Activated naive CD4-positive, alpha-beta T cell treated with anti-CD3 and anti-CD28 coated beads, Interleukin-2, amount 50 U/mL, for 24 hours (primary cell): ENCODE measurements around the gene DTNBP1.

Source experiments
- H3K27ac Mint-ChIP-seq: one replicate; pipeline ENCODE4 v1.8.0; 2021; ENCODE audit warnings: mild to moderate bottlenecking, mixed read lengths
- H3K27me3 Mint-ChIP-seq: one replicate; pipeline ENCODE4 v1.8.0; 2021; ENCODE audit warnings: mixed read lengths
- H3K36me3 Mint-ChIP-seq: one replicate; pipeline ENCODE4 v1.8.0; 2021; ENCODE audit warnings: mixed read lengths
- H3K4me1 Mint-ChIP-seq: one replicate; pipeline ENCODE4 v1.8.0; 2021; ENCODE audit warnings: mixed read lengths
- H3K4me3 Mint-ChIP-seq: one replicate; pipeline ENCODE4 v1.8.0; 2021; ENCODE audit warnings: mild to moderate bottlenecking, mixed read lengths
- H3K9me3 Mint-ChIP-seq: one replicate; pipeline ENCODE4 v1.8.0; 2021; ENCODE audit warnings: mixed read lengths

Gene DTNBP1

GRCh38 chr6:15594512-15595259, 68.1 kb downstream of the DTNBP1 start:
- Mint-ChIP-seq H3K27ac (no peak overlapping the region), H3K9me3 (no peaks in the 10 kb centered on the region), H3K36me3 (peaks cover 6% of the 10 kb centered on the region), H3K27me3 (no peaks in the 10 kb centered on the region), H3K4me1 (peaks cover 51% of the 10 kb centered on the region), H3K4me3 (no peak overlapping the region)

- H3K9me3 Mint-ChIP-seq, result no peaks in the 10 kb centered on the region
- H3K36me3 Mint-ChIP-seq, result peaks cover 9% of the 10 kb centered on the region
- H3K4me3 Mint-ChIP-seq, result no peak overlapping the region
- H3K27ac Mint-ChIP-seq, result no peak overlapping the region
- H3K4me1 Mint-ChIP-seq, result peaks cover 60% of the 10 kb centered on the region
- no peaks in the 10 kb centered on the region for H3K27me3 Mint-ChIP-seq
Observed at GRCh38 chr6:15593798-15594197, 69.0 kb downstream of the DTNBP1 start.

DNA sequence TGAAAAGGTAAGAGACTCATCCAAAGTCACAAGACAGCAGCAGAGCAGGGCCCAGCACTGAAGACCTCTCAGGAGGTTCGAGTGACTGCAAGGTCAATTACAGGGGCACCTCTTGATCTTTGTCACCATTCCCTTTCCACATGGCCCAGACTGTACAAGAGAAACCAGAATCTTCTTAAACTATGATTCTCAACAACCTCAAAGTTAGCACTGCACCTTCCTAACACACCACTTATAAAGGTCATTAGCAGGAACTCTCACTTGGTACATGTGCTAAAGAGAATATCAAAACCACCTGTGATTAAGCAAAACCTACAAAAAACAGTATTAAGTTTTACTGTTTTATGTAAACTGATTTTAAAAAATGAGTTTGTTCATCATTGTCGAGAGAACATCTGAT, 70.2 kb downstream of the DTNBP1 start:
- Mint-ChIP-seq H3K27me3 (no peaks in the 10 kb centered on the region), H3K9me3 (no peaks in the 10 kb centered on the region), H3K4me3 (no peak overlapping the region), H3K4me1 (peaks cover 64% of the 10 kb centered on the region), H3K36me3 (peaks cover 11% of the 10 kb centered on the region), H3K27ac (no peak overlapping the region)

- Mint-ChIP-seq H3K27me3 (no peaks in the 10 kb centered on the region), H3K4me3 (no peak overlapping the region), H3K36me3 (peaks cover 8% of the 10 kb centered on the region), H3K9me3 (no peaks in the 10 kb centered on the region), H3K27ac (no peak overlapping the region), H3K4me1 (peaks cover 56% of the 10 kb centered on the region)
Observed at GRCh38 chr6:15588971-15589634, 73.7 kb downstream of the DTNBP1 start.

DNA sequence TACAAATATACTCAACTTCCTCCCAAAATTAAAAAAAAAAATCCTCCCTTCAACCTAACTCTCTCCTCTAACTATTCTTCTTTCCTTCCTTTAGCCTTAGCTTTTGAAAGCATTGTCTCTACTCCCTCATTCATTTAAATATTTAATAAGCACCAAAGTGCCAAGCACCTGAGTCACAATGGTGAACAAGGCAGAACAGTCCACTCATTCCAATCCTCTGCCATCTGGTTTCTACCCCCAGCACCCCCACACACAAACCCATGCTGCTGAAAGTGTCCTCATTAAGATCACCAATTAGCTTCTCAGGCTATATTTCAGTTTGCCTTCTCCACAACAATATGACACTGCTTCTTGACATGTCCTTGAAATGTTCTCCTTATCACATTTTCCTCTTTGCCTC, 76.3 kb downstream of the DTNBP1 start:
- no peak overlapping the region for H3K27ac Mint-ChIP-seq
- no peak overlapping the region for H3K4me3 Mint-ChIP-seq
- no peaks in the 10 kb centered on the region for H3K9me3 Mint-ChIP-seq
- no peaks in the 10 kb centered on the region for H3K27me3 Mint-ChIP-seq
- H3K4me1 Mint-ChIP-seq, result peaks cover 34% of the 10 kb centered on the region
- H3K36me3 Mint-ChIP-seq, result peaks cover 8% of the 10 kb centered on the region

DNA sequence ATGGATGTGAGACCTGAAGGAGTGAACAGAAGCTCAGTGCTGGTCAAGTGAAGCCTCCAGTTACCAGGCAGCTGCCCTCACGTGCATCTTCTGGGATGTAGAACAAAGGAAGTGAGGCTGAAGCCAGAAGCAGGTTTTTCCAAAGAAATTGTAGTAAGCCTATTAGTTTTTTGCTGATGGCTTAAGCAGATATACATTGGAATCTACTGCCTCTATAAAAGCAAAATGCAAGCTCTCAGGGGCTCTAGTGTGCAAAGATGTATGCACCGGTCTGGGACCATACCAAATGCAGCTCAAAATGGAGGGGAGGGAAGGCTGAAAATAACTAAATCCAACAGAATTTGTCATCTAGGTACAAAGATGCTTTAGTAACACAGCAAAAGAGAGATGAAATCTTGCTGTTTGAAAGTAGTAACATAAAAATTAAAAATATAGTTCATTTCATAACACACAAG, 77.0 kb downstream of the DTNBP1 start:
- H3K9me3 Mint-ChIP-seq, result no peaks in the 10 kb centered on the region
- no peak overlapping the region for H3K27ac Mint-ChIP-seq
- peaks cover 34% of the 10 kb centered on the region for H3K4me1 Mint-ChIP-seq
- H3K36me3 Mint-ChIP-seq, result peaks cover 10% of the 10 kb centered on the region
- H3K4me3 Mint-ChIP-seq, result no peak overlapping the region
- H3K27me3 Mint-ChIP-seq, result no peaks in the 10 kb centered on the region

DNA sequence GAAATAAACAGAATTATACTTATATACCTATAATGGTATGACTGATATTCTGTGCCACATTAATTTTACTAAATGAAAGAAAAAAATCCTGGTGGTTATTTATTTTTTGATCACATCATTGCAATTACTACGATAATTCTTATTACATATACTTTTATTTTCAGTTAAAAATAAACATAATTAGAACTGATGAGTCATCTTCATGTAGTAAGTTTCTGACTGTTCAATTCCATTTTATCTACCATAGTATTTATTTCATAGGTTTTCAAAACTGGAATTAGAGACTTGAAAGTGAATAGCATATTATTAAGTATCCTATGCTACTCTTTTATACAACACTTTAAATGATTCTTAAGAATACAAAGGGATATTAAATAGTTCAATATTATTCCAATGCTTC, 80.3 kb downstream of the DTNBP1 start:
- H3K4me1 Mint-ChIP-seq, result peaks cover 21% of the 10 kb centered on the region
- no peak overlapping the region for H3K4me3 Mint-ChIP-seq
- H3K27me3 Mint-ChIP-seq, result no peaks in the 10 kb centered on the region
- peaks cover 15% of the 10 kb centered on the region for H3K36me3 Mint-ChIP-seq
- no peak overlapping the region for H3K27ac Mint-ChIP-seq
- no peaks in the 10 kb centered on the region for H3K9me3 Mint-ChIP-seq

- no peaks in the 10 kb centered on the region for H3K27me3 Mint-ChIP-seq
- H3K27ac Mint-ChIP-seq, result no peak overlapping the region
- peaks cover 15% of the 10 kb centered on the region for H3K36me3 Mint-ChIP-seq
- H3K4me3 Mint-ChIP-seq, result no peak overlapping the region
- H3K9me3 Mint-ChIP-seq, result no peaks in the 10 kb centered on the region
- peaks cover 21% of the 10 kb centered on the region for H3K4me1 Mint-ChIP-seq
Observed at GRCh38 chr6:15581751-15582150, 81.1 kb downstream of the DTNBP1 start.

GRCh38 chr6:15580326-15580725, 82.5 kb downstream of the DTNBP1 start:
- H3K4me1 Mint-ChIP-seq, result peaks cover 20% of the 10 kb centered on the region
- no peak overlapping the region for H3K4me3 Mint-ChIP-seq
- peaks cover 16% of the 10 kb centered on the region for H3K36me3 Mint-ChIP-seq
- H3K27me3 Mint-ChIP-seq, result no peaks in the 10 kb centered on the region
- H3K9me3 Mint-ChIP-seq, result no peaks in the 10 kb centered on the region
- H3K27ac Mint-ChIP-seq, result no peak overlapping the region

- Mint-ChIP-seq H3K36me3 (peaks cover 20% of the 10 kb centered on the region), H3K27me3 (no peaks in the 10 kb centered on the region), H3K4me1 (peaks cover 20% of the 10 kb centered on the region), H3K4me3 (no peak overlapping the region), H3K27ac (no peak overlapping the region), H3K9me3 (no peaks in the 10 kb centered on the region)
Observed at GRCh38 chr6:15578716-15579391, 84.0 kb downstream of the DTNBP1 start.

DNA sequence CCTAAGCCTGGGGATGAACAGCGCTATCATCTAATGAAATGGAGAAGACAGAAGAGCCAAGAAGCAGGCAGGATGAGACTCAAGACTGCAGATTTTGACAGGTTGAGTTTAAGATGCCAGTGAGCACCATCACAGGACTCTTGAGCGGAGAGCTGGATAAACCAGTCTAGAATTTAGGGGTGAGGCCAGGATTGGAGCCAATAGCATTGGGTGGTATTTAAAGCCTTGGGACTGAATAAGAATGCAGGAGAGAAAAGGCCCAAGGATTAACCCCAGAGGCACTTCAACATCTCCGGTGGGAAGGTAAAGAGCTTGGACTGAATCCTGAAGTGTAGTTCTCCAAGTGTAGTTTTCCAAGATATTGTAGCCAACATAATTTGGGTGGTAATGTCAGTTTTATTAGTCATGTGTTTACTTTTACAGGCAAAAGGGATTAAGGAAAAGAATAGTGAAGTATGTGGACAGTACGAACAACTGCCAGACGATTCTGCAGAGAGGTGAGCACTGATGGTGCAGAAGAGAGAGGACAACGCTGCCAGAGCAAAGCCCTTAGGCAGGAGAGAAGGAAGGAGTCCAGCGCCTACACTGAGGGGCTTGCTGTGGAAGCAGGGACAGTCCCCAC, 85.2 kb downstream of the DTNBP1 start:
- Mint-ChIP-seq H3K36me3 (peaks cover 20% of the 10 kb centered on the region), H3K4me1 (peaks cover 20% of the 10 kb centered on the region), H3K27ac (no peak overlapping the region), H3K4me3 (no peak overlapping the region), H3K9me3 (no peaks in the 10 kb centered on the region), H3K27me3 (no peaks in the 10 kb centered on the region)

GRCh38 chr6:15577106-15577505, 85.7 kb downstream of the DTNBP1 start:
- Mint-ChIP-seq H3K4me3 (no peak overlapping the region), H3K36me3 (peaks cover 20% of the 10 kb centered on the region), H3K27me3 (no peaks in the 10 kb centered on the region), H3K9me3 (no peaks in the 10 kb centered on the region), H3K27ac (no peak overlapping the region), H3K4me1 (peaks cover 20% of the 10 kb centered on the region)

GRCh38 chr6:15575357-15576033, 87.3 kb downstream of the DTNBP1 start:
- Mint-ChIP-seq H3K27me3 (no peaks in the 10 kb centered on the region), H3K4me1 (peaks cover 20% of the 10 kb centered on the region), H3K9me3 (no peaks in the 10 kb centered on the region), H3K27ac (no peak overlapping the region), H3K36me3 (peaks cover 15% of the 10 kb centered on the region), H3K4me3 (no peak overlapping the region)

DNA sequence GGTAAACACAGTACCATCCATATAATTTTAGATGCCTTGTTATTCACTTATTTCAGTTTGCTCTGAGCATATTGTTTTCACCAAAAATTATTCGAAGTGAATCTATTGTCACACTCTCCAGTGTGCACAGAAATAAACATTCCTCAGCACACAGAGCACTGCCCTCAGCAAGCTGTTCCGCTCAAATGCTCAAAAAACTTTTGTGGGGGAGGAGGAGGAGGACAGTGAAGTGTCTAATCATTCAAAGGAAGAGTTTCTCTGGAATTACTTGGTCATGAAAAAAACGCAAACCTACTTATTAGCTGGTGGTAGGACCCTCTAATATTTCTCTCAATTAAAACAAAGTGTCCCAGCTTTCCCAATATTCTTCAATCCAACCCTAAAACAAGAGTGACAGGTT, 88.3 kb downstream of the DTNBP1 start:
- Mint-ChIP-seq H3K4me3 (no peak overlapping the region), H3K27ac (no peak overlapping the region), H3K36me3 (peaks cover 12% of the 10 kb centered on the region), H3K4me1 (peaks cover 25% of the 10 kb centered on the region), H3K9me3 (no peaks in the 10 kb centered on the region), H3K27me3 (no peaks in the 10 kb centered on the region)

DNA sequence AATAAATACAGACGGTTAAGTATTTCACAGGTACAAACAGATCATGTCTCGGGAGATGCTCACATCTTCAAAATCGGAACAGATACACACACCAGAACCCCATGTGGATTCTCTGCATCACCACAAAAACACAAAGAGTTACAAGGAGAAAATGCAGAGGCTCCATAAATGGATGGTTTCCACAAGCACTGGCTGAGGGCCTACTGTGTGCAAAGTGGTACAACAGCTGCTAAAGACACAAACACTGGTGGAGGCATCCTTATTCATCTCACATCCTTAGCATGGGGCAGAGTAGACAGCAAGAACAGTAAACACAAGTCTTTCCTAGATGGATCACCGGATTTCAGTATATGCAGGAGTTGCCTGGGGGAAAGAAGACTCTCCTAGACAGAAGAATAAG, 88.8 kb downstream of the DTNBP1 start:
- Mint-ChIP-seq H3K27me3 (no peaks in the 10 kb centered on the region), H3K4me1 (peaks cover 30% of the 10 kb centered on the region), H3K4me3 (no peak overlapping the region), H3K36me3 (peaks cover 12% of the 10 kb centered on the region), H3K27ac (no peak overlapping the region), H3K9me3 (no peaks in the 10 kb centered on the region)
